Ishikawa (cell line): ENCODE results near the gene TNS1.

Experiments used
- CEBPB ChIP-seq: IDR thresholded peaks from 2 replicates; pipeline ENCODE4 v1.6.1; 2012
- CREB1 ChIP-seq: IDR thresholded peaks from 2 replicates; pipeline ENCODE4 v1.6.1; 2012; ENCODE audit warnings: low read depth
- TEAD4 ChIP-seq: IDR thresholded peaks from 2 replicates; pipeline ENCODE4 v1.6.1; 2012
- YY1 ChIP-seq: IDR thresholded peaks from 2 replicates; pipeline ENCODE4 v1.6.1; 2012; ENCODE audit warnings: low read depth
- TF ChIP-seq, protein P1 (sequence below): IDR thresholded peaks from 2 replicates; pipeline ENCODE4 v1.6.1; 2012; ENCODE audit warnings: low read depth, mild to moderate bottlenecking
- TF ChIP-seq, protein P2 (sequence below): IDR thresholded peaks from 2 replicates; pipeline ENCODE4 v1.6.1; 2012

DNA sequence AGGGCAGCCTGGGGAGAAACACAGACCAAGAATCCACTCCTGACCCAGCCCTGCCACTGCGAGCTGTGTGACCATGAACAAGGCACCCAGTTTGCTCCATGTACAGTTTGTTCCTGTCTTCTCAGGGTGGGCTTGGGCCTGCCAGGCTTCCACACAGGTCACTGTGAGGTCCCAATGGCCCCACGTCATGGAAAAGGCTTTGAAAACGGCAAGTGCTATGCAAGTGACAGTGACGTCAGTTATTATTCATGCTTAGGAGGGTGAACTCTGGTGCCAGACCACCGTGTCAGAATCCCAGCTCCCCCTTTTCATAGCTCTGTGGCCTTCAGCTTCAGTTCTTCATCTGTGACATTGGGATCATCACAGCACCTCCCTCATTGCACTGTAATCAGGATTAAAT, 87.1 kb downstream of the TNS1 start:
- TF ChIP-seq TEAD4: no peak
- TF ChIP-seq CREB1: no peak
- TF ChIP-seq YY1: no peak
- TF ChIP-seq CEBPB: no peak
- TF ChIP-seq, protein P1, sequence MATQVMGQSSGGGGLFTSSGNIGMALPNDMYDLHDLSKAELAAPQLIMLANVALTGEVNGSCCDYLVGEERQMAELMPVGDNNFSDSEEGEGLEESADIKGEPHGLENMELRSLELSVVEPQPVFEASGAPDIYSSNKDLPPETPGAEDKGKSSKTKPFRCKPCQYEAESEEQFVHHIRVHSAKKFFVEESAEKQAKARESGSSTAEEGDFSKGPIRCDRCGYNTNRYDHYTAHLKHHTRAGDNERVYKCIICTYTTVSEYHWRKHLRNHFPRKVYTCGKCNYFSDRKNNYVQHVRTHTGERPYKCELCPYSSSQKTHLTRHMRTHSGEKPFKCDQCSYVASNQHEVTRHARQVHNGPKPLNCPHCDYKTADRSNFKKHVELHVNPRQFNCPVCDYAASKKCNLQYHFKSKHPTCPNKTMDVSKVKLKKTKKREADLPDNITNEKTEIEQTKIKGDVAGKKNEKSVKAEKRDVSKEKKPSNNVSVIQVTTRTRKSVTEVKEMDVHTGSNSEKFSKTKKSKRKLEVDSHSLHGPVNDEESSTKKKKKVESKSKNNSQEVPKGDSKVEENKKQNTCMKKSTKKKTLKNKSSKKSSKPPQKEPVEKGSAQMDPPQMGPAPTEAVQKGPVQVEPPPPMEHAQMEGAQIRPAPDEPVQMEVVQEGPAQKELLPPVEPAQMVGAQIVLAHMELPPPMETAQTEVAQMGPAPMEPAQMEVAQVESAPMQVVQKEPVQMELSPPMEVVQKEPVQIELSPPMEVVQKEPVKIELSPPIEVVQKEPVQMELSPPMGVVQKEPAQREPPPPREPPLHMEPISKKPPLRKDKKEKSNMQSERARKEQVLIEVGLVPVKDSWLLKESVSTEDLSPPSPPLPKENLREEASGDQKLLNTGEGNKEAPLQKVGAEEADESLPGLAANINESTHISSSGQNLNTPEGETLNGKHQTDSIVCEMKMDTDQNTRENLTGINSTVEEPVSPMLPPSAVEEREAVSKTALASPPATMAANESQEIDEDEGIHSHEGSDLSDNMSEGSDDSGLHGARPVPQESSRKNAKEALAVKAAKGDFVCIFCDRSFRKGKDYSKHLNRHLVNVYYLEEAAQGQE: no peak
- TF ChIP-seq, protein P2, sequence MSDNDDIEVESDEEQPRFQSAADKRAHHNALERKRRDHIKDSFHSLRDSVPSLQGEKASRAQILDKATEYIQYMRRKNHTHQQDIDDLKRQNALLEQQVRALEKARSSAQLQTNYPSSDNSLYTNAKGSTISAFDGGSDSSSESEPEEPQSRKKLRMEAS: no peak
